Epithelial cell of esophagus (primary cell): ENCODE data around the gene SLIT3.
A peak's percentile ranks its signal among the peaks of the same experiment; 100 is the strongest.

Experiments used
- DNase-seq: peaks from one replicate; pipeline ENCODE4 v3.0.0; 2010; ENCODE audit warnings: low read depth
- H3K4me3 ChIP-seq: 2 replicates; pipeline ENCODE4 v1.5.1; 2011; ENCODE audit warnings: mild to moderate bottlenecking, low read length, control low read depth
- CTCF ChIP-seq: IDR thresholded peaks from 2 replicates; pipeline ENCODE4 v1.5.1; 2011; ENCODE audit warnings: low read depth, mild to moderate bottlenecking, low read length, control low read depth, inconsistent platforms; ENCODE audit not compliant: insufficient read depth; ENCODE audit errors: missing control alignments

SLIT3 gene

GRCh38 chr5:169139480-169140050, 161.4 kb downstream of the SLIT3 start:
- no peak overlapping the region for H3K4me3 ChIP-seq
- no peak for TF ChIP-seq CTCF
- peak; percentile 33 for DNase-seq

GRCh38 chr5:169133531-169133930, 167.4 kb downstream of the SLIT3 start:
- no peak overlapping the region for H3K4me3 ChIP-seq

GRCh38 chr5:169132302-169132660, 168.7 kb downstream of the SLIT3 start:
- DNase-seq, result no peak
- TF ChIP-seq CTCF, result no peak
- no peak overlapping the region for H3K4me3 ChIP-seq

More at GRCh38 chr5:169133531-169133930, 167.4 kb downstream of the SLIT3 start:
- TF ChIP-seq CTCF, result no peak
- no peak for DNase-seq

- TF ChIP-seq CTCF, result no peak
- no peak for DNase-seq
- no peak overlapping the region for H3K4me3 ChIP-seq
These were observed 169.2 kb downstream of the SLIT3 start for GRCh38 chr5:169131616-169132301.

- no peak for DNase-seq
- H3K4me3 ChIP-seq, result no peak overlapping the region
- TF ChIP-seq CTCF, result no peak
These were observed 172.3 kb downstream of the SLIT3 start for GRCh38 chr5:169128679-169129078.

GRCh38 chr5:169127431-169127830, 173.5 kb downstream of the SLIT3 start:
- no peak for TF ChIP-seq CTCF
- no peak for DNase-seq

More at GRCh38 chr5:169127431-169127830, 173.5 kb downstream of the SLIT3 start:
- no peak overlapping the region for H3K4me3 ChIP-seq
